ELF-1 (cell line): Measurements from ENCODE around the gene NTRK3.

ENCODE experiments used
- DNase-seq: peaks from one replicate; pipeline ENCODE4 v3.0.0-alpha.2; 2016; ENCODE audit warnings: low read depth, low spot score

NTRK3 gene

DNA sequence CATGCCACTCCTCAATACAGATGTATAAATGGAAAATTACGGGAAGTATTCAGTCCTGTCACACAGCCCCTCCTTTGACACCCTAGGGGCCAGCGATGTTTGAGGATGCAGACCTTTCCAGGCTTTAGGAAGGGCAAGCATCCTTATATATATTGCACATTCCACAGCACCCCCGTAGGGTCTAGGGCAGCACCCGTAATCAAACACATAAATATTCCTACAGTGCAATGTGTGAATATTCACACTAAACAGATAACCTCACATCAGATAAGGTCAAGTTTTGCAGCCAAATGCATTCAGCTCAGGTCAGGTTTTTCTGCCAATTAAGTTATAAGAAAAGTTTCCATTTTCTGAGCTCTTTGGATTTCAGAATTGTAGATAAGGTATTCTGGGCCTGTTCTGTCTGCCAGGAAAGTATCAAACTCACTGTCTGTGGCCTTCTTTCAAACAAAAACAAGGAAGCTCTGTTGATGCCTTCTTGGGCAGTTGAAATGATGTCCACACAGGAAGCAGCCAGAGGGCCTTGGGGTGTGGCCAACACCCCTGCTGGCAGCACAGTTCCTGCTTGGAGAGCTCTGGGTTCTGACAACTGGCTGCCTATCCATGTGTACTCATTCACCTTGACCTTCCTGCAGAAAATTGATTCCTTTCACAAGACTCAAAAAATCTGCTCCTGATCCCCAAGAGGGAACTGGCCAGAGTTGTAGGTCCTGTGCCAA is 427.0 kb downstream of the NTRK3 start:
- no peak for DNase-seq

- no peak for DNase-seq
Observed at GRCh38 chr15:87828608-87829007, 427.9 kb downstream of the NTRK3 start.

GRCh38 chr15:87827131-87827530 is 429.4 kb downstream of the NTRK3 start:
- DNase-seq = no peak

GRCh38 chr15:87826119-87826747 is 430.3 kb downstream of the NTRK3 start:
- DNase-seq = peak; percentile 75

DNA sequence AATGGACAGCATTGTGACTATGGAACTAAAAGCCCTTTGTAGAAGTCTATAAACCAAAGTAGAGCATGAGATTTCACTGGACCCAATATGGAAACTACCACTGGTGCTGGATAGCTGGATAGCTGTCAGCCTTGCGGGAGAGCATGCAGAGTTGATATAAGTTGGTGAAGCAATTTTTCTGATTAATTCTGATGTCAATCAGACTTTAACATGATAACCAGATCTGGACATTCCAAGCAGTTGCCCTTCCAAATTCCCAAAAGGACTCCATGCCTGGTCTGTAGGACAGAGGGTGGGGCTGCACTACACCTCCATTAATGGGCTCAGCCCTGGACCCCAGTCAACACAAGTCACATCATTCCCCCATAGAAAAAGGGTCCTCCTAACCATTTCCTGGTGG is 437.8 kb downstream of the NTRK3 start:
- no peak for DNase-seq

- no peak for DNase-seq
Observed at GRCh38 chr15:87817553-87817952, 439.0 kb downstream of the NTRK3 start.

- no peak for DNase-seq
Observed at GRCh38 chr15:87816811-87817210, 439.7 kb downstream of the NTRK3 start.

- no peak for DNase-seq
Observed at GRCh38 chr15:87816016-87816415, 440.5 kb downstream of the NTRK3 start.
